HCT116 (cell line): Measurements from ENCODE around the gene SGIP1. TPM values are rescaled to one million over a fixed set of nuclear protein-coding genes. Genes with fewer than 3 reads are reported as not detected.

ENCODE experiments used
- ATAC-seq: fragments of 200-7000 bp; cut with Tn5 transposase; 2 replicates; pipeline ENCODE4 v1.9.1; 2020; ENCODE audit warnings: mild to moderate bottlenecking, moderate library complexity
- BruUV-seq: library from RNA; stranded (reverse); fragments of 400-500 nt; replicated peaks from 2 replicates; lab custom pipeline; 2021; lab: Mats Ljungman, UMichigan
- CTCF ChIA-PET: fragments of 300-600 bp; sonication (Branson Sonifier 250); formaldehyde crosslinking; loops from one replicate; lab custom pipeline; 2021; ENCODE audit warnings: antibody characterized with exemption; lab: Charles Lee
- POLR2A ChIA-PET: fragments of 300-600, 350-600 bp; sonication (Branson Sonifier 250); formaldehyde crosslinking; loops from one replicate; lab custom pipeline; 2021; ENCODE audit warnings: antibody characterized with exemption; lab: Charles Lee
- RAD21 ChIA-PET, 2 experiments: fragments of 300-600 bp; sonication (Branson Sonifier 250); formaldehyde crosslinking; loops; one replicate each; lab custom pipeline; 2023; ENCODE audit warnings: low total read pairs in 2 of 2; ENCODE audit not compliant: uncharacterized antibody in 2 of 2, unreplicated experiment in 2 of 2, low non-redundant PET in 1 of 2; lab: Charles Lee
- DNase-seq: peaks from one replicate; pipeline ENCODE4 v3.0.0-alpha.2; 2010; ENCODE audit warnings: low read depth, low spot score
- H2AFZ ChIP-seq: fragments of 200-600 bp; shearing (Covaris generic), sonication (generic); 2 replicates; pipeline ENCODE4 v1.6.1; 2017; ENCODE audit warnings: low read depth, mixed run types, mixed read lengths, antibody characterized with exemption, low read length; ENCODE audit not compliant: poor library complexity, severe bottlenecking
- H3K27ac ChIP-seq: 2 replicates; pipeline ENCODE4 v1.5.1; 2012; ENCODE audit warnings: low read depth, low read length
- H3K27me3 ChIP-seq: fragments of 200-600 bp; sonication (generic); 2 replicates; pipeline ENCODE4 v1.6.1; 2016; ENCODE audit warnings: mixed run types, low read length, mixed read lengths; ENCODE audit not compliant: insufficient read depth
- H3K36me3 ChIP-seq, 2 experiments: fragments of 200-500 bp in 1 of 2; fragments of 200-600 bp in 1 of 2; sonication (Bioruptor generic) in 1 of 2; sonication (generic) in 1 of 2; 2 replicates each; pipeline versions ENCODE4 v1.5.1 to v1.6.1; 2014 to 2016; ENCODE audit warnings: low read length in 2 of 2, inconsistent platforms in 1 of 2, mixed read lengths in 1 of 2, mixed run types in 1 of 2; ENCODE audit not compliant: insufficient read depth in 2 of 2, control insufficient read depth in 1 of 2
- H3K4me1 ChIP-seq, 2 experiments: fragments of 200-600 bp in 1 of 2; sonication (generic) in 1 of 2; 2 replicates each; pipeline versions ENCODE4 v1.5.1 to v1.6.1; 2012 to 2017; ENCODE audit warnings: low read length in 2 of 2, inconsistent platforms in 1 of 2, mild to moderate bottlenecking in 1 of 2, mixed read lengths in 1 of 2, mixed run types in 1 of 2, moderate library complexity in 1 of 2; ENCODE audit not compliant: insufficient read depth in 2 of 2, control insufficient read depth in 1 of 2
- H3K4me2 ChIP-seq: fragments of 200-600 bp; sonication (generic); 2 replicates; pipeline ENCODE4 v1.6.1; 2017; ENCODE audit warnings: mixed run types, low read length, mixed read lengths
- H3K4me3 ChIP-seq, 2 experiments: fragments of 200-600 bp in 1 of 2; sonication (generic) in 1 of 2; replicated peaks in 1 of 2; 2 replicates each; pipeline ENCODE4 v1.5.1; 2011 to 2016; ENCODE audit warnings: low read length in 2 of 2, control low read depth in 1 of 2, low read depth in 1 of 2, mild to moderate bottlenecking in 1 of 2, mixed read lengths in 1 of 2, mixed run types in 1 of 2
- H3K79me2 ChIP-seq: fragments of 200-600 bp; sonication (generic); 2 replicates; pipeline ENCODE4 v1.6.1; 2017; ENCODE audit warnings: mild to moderate bottlenecking, mixed run types, low read length, moderate library complexity, mixed read lengths; ENCODE audit not compliant: insufficient read depth
- H3K9ac ChIP-seq: fragments of 200-600 bp; sonication (generic); 2 replicates; pipeline ENCODE4 v1.6.1; 2016; ENCODE audit warnings: low read length, mixed read lengths
- H3K9me2 ChIP-seq: fragments of 200-600 bp; sonication (generic), shearing (Covaris generic); 2 replicates; pipeline ENCODE4 v1.6.1; 2017; ENCODE audit warnings: mixed run types, mild to moderate bottlenecking, moderate library complexity; ENCODE audit not compliant: insufficient read depth
- H3K9me3 ChIP-seq, 2 experiments: fragments of 200-500 bp in 1 of 2; fragments of 200-600 bp in 1 of 2; sonication (Bioruptor generic) in 1 of 2; sonication (generic) in 1 of 2; 2 replicates each; pipeline ENCODE4 v1.6.1; 2014 to 2017; ENCODE audit warnings: low read length in 2 of 2, mixed read lengths in 2 of 2, inconsistent platforms in 1 of 2, low read depth in 1 of 2, mild to moderate bottlenecking in 1 of 2, mixed run types in 1 of 2, moderate library complexity in 1 of 2; ENCODE audit not compliant: control insufficient read depth in 1 of 2, insufficient read depth in 1 of 2
- H4K20me1 ChIP-seq: fragments of 200-600 bp; sonication (generic), shearing (Covaris generic); 2 replicates; pipeline ENCODE4 v1.6.1; 2017; ENCODE audit warnings: mixed run types, mild to moderate bottlenecking, moderate library complexity; ENCODE audit not compliant: insufficient read depth
- CEBPB ChIP-seq: IDR thresholded peaks from 2 replicates; pipeline ENCODE4 v1.6.1; 2012; ENCODE audit warnings: low read depth
- ELF1 ChIP-seq: IDR thresholded peaks from 2 replicates; pipeline ENCODE4 v1.6.1; 2012; ENCODE audit warnings: low read depth, borderline replicate concordance
- EZH2phosphoT487 ChIP-seq: fragments of 200-600 bp; IDR thresholded peaks from 2 replicates; pipeline ENCODE4 v1.6.1; 2018; ENCODE audit warnings: antibody characterized with exemption, borderline replicate concordance
- FOSL1 ChIP-seq: IDR thresholded peaks from 2 replicates; pipeline ENCODE4 v1.6.1; 2012; ENCODE audit warnings: low read depth
- POLR2A ChIP-seq: IDR thresholded peaks from 2 replicates; pipeline ENCODE4 v1.7.0; 2011; ENCODE audit warnings: borderline replicate concordance; ENCODE audit not compliant: insufficient read depth, insufficient read length; ENCODE audit errors: extremely low read depth
- POLR2AphosphoS5 ChIP-seq: IDR thresholded peaks from 2 replicates; pipeline ENCODE4 v1.6.1; 2011; ENCODE audit warnings: mild to moderate bottlenecking, low read depth, low read length, moderate library complexity
- RAD21 ChIP-seq: IDR thresholded peaks from 2 replicates; pipeline ENCODE4 v1.6.1; 2012; ENCODE audit warnings: low read depth, mild to moderate bottlenecking
- TCF7L2 ChIP-seq: IDR thresholded peaks from 2 replicates; pipeline ENCODE4 v1.7.0; 2011; ENCODE audit warnings: borderline replicate concordance, inconsistent platforms; ENCODE audit not compliant: insufficient read depth, insufficient read length; ENCODE audit errors: extremely low read depth
- YY1 ChIP-seq: IDR thresholded peaks from 2 replicates; pipeline ENCODE4 v1.6.1; 2011; ENCODE audit warnings: low read length, low read depth, moderate library complexity, mild to moderate bottlenecking; ENCODE audit not compliant: insufficient replicate concordance; ENCODE audit errors: extremely low read depth
- ZNF274 ChIP-seq: fragments of 200-500 bp; sonication (Bioruptor generic); IDR thresholded peaks from 2 replicates; pipeline ENCODE4 v1.6.1; 2014; ENCODE audit warnings: mild to moderate bottlenecking, low read depth, low read length, inconsistent platforms
- intact Hi-C: fragments of 100-400 bp; cut with micrococcal nuclease; formaldehyde crosslinking; loops from 2 replicates; pipeline ENCODE4 v1.10.0; 2022
- total RNA-seq: library from RNA; stranded (reverse); gene quantifications from one replicate; pipeline ENCODE4 v1.2.1, GENCODE V29; 2021; ENCODE audit not compliant: unreplicated experiment
- TF ChIP-seq, protein P1 (sequence below): IDR thresholded peaks from 2 replicates; pipeline ENCODE4 v1.6.1; 2012
- TF ChIP-seq, protein P2 (sequence below), 3 experiments: fragments of 200-600 bp in 1 of 3; sonication (generic) in 1 of 3; IDR thresholded peaks in 2 of 3; conservative IDR thresholded peaks in 1 of 3; 2 replicates each; pipeline ENCODE4 v1.5.1; 2012 to 2017; ENCODE audit warnings: low read depth in 2 of 3, low read length in 2 of 3, antibody characterized with exemption in 1 of 3, borderline replicate concordance in 1 of 3, control low read depth in 1 of 3, mild to moderate bottlenecking in 1 of 3, mixed read lengths in 1 of 3, mixed run types in 1 of 3, moderate library complexity in 1 of 3; ENCODE audit not compliant: insufficient read depth in 1 of 3
- TF ChIP-seq, protein P3 (sequence below): IDR thresholded peaks from 2 replicates; pipeline ENCODE4 v1.6.1; 2012; ENCODE audit warnings: low read depth

SGIP1 gene
- total RNA-seq, 1 experiment from 2014 or later, result 0.15 TPM

DNA sequence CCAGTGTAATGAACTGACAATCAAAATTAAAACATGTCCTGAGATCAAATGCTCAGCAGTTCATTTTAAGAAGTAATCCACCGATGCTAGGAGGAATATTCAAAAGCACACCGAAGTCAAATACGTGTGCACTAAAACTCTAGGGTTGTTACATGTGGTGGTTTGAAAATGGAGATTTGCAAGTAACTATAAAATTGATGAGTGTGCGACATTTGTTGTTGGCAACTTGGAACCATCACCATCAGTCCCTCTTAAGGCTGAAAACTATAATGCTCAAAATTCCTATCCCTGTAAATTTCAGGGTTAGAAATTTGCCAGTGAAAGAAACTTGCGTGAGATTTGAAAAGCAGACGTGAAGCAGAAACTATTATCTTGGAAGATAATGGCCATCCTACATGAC, 13.3 kb upstream of the SGIP1 start:
- POLR2A ChIA-PET, result no interaction called here
- Histone ChIP-seq H3K9ac (no peak overlapping the region), H3K36me3 (no peaks in the 10 kb centered on the region), H2AFZ (no peak overlapping the region), H3K27ac (no peak overlapping the region), H4K20me1 (no peaks in the 10 kb centered on the region), H3K79me2 (no peaks in the 10 kb centered on the region), H3K4me1 (peaks cover 0 to 35% of the 10 kb centered on the region in 2 experiments; a peak in 2 of 4 replicates), H3K9me3 (no peaks in the 10 kb centered on the region), H3K27me3 (no peaks in the 10 kb centered on the region), H3K9me2 (no peaks in the 10 kb centered on the region), H3K4me2 (no peak overlapping the region), H3K4me3 (no peak overlapping the region)
- CTCF ChIA-PET, result no interaction called here
- DNase-seq (no peak), ATAC-seq (no peak)
- intact Hi-C loops, result no loop called here
- no TSS peak for BruUV-seq
- RAD21 ChIA-PET, result no interaction called here
- TF ChIP-seq POLR2AphosphoS5 (no peak), CEBPB (no peak), ZNF274 (no peak)
- TF ChIP-seq, protein P1, sequence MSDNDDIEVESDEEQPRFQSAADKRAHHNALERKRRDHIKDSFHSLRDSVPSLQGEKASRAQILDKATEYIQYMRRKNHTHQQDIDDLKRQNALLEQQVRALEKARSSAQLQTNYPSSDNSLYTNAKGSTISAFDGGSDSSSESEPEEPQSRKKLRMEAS, result no peak

DNA sequence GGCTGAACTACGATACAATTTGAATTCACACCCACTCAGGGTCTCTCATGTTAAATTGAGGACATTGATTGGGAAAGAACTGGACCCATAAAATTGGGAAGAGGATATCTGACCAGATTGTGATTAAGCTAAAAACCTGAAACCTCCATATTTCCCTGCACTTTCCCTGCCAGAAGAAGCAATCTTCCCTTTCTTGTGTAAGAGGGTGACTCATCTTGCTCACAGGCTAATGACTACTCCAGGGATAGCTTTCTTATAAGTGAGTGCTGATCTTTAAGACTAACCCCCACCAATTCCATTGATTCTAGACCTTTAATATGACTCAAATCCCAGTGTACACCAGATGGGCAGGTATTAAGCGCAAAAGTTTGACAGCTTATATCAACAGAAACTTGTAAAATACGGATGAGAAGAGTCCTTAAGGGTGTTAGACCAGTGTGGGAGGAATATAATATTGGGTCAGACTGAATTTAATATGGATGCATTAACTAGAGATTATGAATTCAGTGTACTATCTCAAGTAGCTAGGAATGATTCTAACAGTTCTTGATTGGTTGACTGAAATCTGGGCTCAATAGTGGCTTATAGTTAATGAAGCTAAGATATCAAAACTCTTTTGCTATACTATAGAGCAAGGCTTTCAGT, 12.1 kb upstream of the SGIP1 start:
- no peaks in the 10 kb centered on the region for H3K36me3 ChIP-seq
- intact Hi-C loops, result no loop called here
- no peaks in the 10 kb centered on the region for H3K27me3 ChIP-seq
- H3K4me2 ChIP-seq, result peak overlapping the region; percentile 17; the same call in 1 of the 2 replicates
- no peaks in the 10 kb centered on the region for H3K9me3 ChIP-seq
- RAD21 ChIA-PET, result no interaction called here
- POLR2A ChIA-PET, result interaction anchor here (0.8 kb wide), 1 partner anchor 22 kb away, joined by 4 read pairs; no protein-coding TSS in a partner anchor
- CTCF ChIA-PET, result interaction anchor here (0.7 to 1.5 kb wide), 3 partner anchors 18 to 204 kb away, joined by 3 to 4 read pairs (median 4); no protein-coding TSS in a partner anchor
- peak overlapping the region; percentile 19 for H2AFZ ChIP-seq
- ATAC-seq (peak; percentile 55), DNase-seq (peak; percentile 27)
- H4K20me1 ChIP-seq, result no peaks in the 10 kb centered on the region
- no TSS peak for BruUV-seq
- no peaks in the 10 kb centered on the region for H3K9me2 ChIP-seq
- H3K27ac ChIP-seq, result no peak overlapping the region
- H3K4me3 ChIP-seq, result no peak overlapping the region
- no peaks in the 10 kb centered on the region for H3K79me2 ChIP-seq
- peaks cover 0 to 41% of the 10 kb centered on the region in 2 experiments; a peak in 2 of 4 replicates for H3K4me1 ChIP-seq
- H3K9ac ChIP-seq, result no peak overlapping the region
- TF ChIP-seq CEBPB (peak; percentile 91), YY1 (no peak), ELF1 (no peak), ZNF274 (no peak), RAD21 (no peak), EZH2phosphoT487 (no peak), TCF7L2 (no peak), POLR2AphosphoS5 (no peak), POLR2A (no peak), FOSL1 (peak; percentile 80)
- TF ChIP-seq, protein P2, sequence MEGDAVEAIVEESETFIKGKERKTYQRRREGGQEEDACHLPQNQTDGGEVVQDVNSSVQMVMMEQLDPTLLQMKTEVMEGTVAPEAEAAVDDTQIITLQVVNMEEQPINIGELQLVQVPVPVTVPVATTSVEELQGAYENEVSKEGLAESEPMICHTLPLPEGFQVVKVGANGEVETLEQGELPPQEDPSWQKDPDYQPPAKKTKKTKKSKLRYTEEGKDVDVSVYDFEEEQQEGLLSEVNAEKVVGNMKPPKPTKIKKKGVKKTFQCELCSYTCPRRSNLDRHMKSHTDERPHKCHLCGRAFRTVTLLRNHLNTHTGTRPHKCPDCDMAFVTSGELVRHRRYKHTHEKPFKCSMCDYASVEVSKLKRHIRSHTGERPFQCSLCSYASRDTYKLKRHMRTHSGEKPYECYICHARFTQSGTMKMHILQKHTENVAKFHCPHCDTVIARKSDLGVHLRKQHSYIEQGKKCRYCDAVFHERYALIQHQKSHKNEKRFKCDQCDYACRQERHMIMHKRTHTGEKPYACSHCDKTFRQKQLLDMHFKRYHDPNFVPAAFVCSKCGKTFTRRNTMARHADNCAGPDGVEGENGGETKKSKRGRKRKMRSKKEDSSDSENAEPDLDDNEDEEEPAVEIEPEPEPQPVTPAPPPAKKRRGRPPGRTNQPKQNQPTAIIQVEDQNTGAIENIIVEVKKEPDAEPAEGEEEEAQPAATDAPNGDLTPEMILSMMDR (IDR thresholded peaks at IDR 0.05 in 2 of 3, conservative IDR thresholded peaks at IDR 0.05 in 1 of 3; ENCODE audit: borderline replicate concordance in 1 of 3, insufficient read depth in 1 of 3, low read depth in 2 of 3, low read length in 2 of 3), result no peak
- TF ChIP-seq, protein P3, sequence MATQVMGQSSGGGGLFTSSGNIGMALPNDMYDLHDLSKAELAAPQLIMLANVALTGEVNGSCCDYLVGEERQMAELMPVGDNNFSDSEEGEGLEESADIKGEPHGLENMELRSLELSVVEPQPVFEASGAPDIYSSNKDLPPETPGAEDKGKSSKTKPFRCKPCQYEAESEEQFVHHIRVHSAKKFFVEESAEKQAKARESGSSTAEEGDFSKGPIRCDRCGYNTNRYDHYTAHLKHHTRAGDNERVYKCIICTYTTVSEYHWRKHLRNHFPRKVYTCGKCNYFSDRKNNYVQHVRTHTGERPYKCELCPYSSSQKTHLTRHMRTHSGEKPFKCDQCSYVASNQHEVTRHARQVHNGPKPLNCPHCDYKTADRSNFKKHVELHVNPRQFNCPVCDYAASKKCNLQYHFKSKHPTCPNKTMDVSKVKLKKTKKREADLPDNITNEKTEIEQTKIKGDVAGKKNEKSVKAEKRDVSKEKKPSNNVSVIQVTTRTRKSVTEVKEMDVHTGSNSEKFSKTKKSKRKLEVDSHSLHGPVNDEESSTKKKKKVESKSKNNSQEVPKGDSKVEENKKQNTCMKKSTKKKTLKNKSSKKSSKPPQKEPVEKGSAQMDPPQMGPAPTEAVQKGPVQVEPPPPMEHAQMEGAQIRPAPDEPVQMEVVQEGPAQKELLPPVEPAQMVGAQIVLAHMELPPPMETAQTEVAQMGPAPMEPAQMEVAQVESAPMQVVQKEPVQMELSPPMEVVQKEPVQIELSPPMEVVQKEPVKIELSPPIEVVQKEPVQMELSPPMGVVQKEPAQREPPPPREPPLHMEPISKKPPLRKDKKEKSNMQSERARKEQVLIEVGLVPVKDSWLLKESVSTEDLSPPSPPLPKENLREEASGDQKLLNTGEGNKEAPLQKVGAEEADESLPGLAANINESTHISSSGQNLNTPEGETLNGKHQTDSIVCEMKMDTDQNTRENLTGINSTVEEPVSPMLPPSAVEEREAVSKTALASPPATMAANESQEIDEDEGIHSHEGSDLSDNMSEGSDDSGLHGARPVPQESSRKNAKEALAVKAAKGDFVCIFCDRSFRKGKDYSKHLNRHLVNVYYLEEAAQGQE, result no peak
